Omental fat pad (tissue), 4 donors: ENCODE measurements around the gene FUT9. TPM values are rescaled to one million over a fixed set of nuclear protein-coding genes. Genes with fewer than 3 reads are reported as not detected.

ENCODE experiments used
- ATAC-seq: fragments of 150-250 bp; one replicate; pipeline ENCODE4 v1.9.1; 2016; ENCODE audit warnings: mild to moderate bottlenecking, moderate library complexity; ENCODE audit not compliant: low FRiP score
- DNase-seq: peaks from one replicate; pipeline ENCODE4 v3.0.0-alpha.2; 2019; ENCODE audit warnings: low spot score
- CTCF ChIP-seq, 3 donors: fragments of 450-650 bp; IDR thresholded peaks; one replicate each; pipeline ENCODE4 v1.5.1; 2016 to 2017; ENCODE audit warnings: antibody characterized with exemption in 3 of 3, mild to moderate bottlenecking in 3 of 3, moderate library complexity in 2 of 3
- total RNA-seq, 4 donors: library from RNA; depleted of rRNA; stranded (reverse); fragments of >200 nt; gene quantifications; one replicate each; pipeline ENCODE4 v1.1.0, GENCODE V29; 2016

The FUT9 gene
- total RNA-seq, 4 donors from 2014 or later: not detected

- no peak for TF ChIP-seq CTCF (IDR thresholded peaks at IDR 0.05)
- no peak for ATAC-seq
- DNase-seq: no peak
Observed at GRCh38 chr6:96186516-96187195, 170.9 kb downstream of the FUT9 start.

- TF ChIP-seq CTCF (IDR thresholded peaks at IDR 0.05): no peak
- DNase-seq (no peak), ATAC-seq (no peak)
Observed at GRCh38 chr6:96194675-96195074, 178.9 kb downstream of the FUT9 start.

GRCh38 chr6:96195272-96195671 lies 179.5 kb downstream of the FUT9 start:
- TF ChIP-seq CTCF (IDR thresholded peaks at IDR 0.05): no peak
- no peak for DNase-seq
- no peak for ATAC-seq

- DNase-seq: no peak
- no peak for ATAC-seq
- no peak for TF ChIP-seq CTCF (IDR thresholded peaks at IDR 0.05)
Observed at GRCh38 chr6:96196633-96197032, 180.9 kb downstream of the FUT9 start.

- ATAC-seq (no peak), DNase-seq (no peak)
- no peak for TF ChIP-seq CTCF (IDR thresholded peaks at IDR 0.05)
Observed at GRCh38 chr6:96197241-96197640, 181.5 kb downstream of the FUT9 start.

GRCh38 chr6:96202571-96202970 lies 186.8 kb downstream of the FUT9 start:
- no peak for TF ChIP-seq CTCF (IDR thresholded peaks at IDR 0.05)
- DNase-seq (no peak), ATAC-seq (no peak)

GRCh38 chr6:96211341-96211740 lies 195.6 kb downstream of the FUT9 start:
- ATAC-seq (no peak), DNase-seq (no peak)

More at GRCh38 chr6:96211341-96211740, 195.6 kb downstream of the FUT9 start:
- TF ChIP-seq CTCF (IDR thresholded peaks at IDR 0.05): no peak
